ENCODE results near the gene MT1H. TPM values are rescaled to one million over a fixed set of nuclear protein-coding genes. Genes with fewer than 3 reads are reported as not detected.

The MT1H gene
- total RNA-seq, 2 donors from 2014 or later: not detected

GRCh38 chr16:56643833-56644232 lies 25.8 kb upstream of the MT1H start:
- no peak for ATAC-seq
- Mint-ChIP-seq H3K27ac (no peak overlapping the region), H3K4me3 (peak overlapping the region; percentile 65), H3K9me3 (no peaks in the 10 kb centered on the region), H3K4me1 (ENCODE audit: low read depth in 2 of 2) (peaks cover 20 to 23% of the 10 kb centered on the region in 2 donors), H3K36me3 (no peaks in the 10 kb centered on the region), H3K27me3 (peaks cover 19 to 48% of the 10 kb centered on the region in 2 donors)
- DNase-seq (ENCODE audit: low spot score): no peak

GRCh38 chr16:56645311-56645710 lies 24.3 kb upstream of the MT1H start:
- ATAC-seq: no peak
- no peaks in the 10 kb centered on the region for H3K9me3 Mint-ChIP-seq
- no peaks in the 10 kb centered on the region for H3K36me3 Mint-ChIP-seq
- H3K27me3 Mint-ChIP-seq: peaks cover 19 to 42% of the 10 kb centered on the region in 2 donors
- peaks cover 20 to 22% of the 10 kb centered on the region in 2 donors for H3K4me1 Mint-ChIP-seq (ENCODE audit: low read depth in 2 of 2)
- DNase-seq (ENCODE audit: low spot score): no peak
- H3K4me3 Mint-ChIP-seq: no peak overlapping the region
- no peak overlapping the region for H3K27ac Mint-ChIP-seq

- Mint-ChIP-seq H3K9me3 (no peaks in the 10 kb centered on the region), H3K4me3 (no peak overlapping the region), H3K27ac (no peak overlapping the region), H3K27me3 (peaks cover 19 to 37% of the 10 kb centered on the region in 2 donors), H3K36me3 (no peaks in the 10 kb centered on the region), H3K4me1 (ENCODE audit: low read depth in 2 of 2) (peaks cover 20 to 22% of the 10 kb centered on the region in 2 donors)
- no peak for DNase-seq (ENCODE audit: low spot score)
- no peak for ATAC-seq
Observed at GRCh38 chr16:56645838-56646237, 23.8 kb upstream of the MT1H start.

- H3K4me1 Mint-ChIP-seq (ENCODE audit: low read depth in 2 of 2): peaks cover 10 to 11% of the 10 kb centered on the region in 2 donors
Observed at GRCh38 chr16:56647641-56648431, 21.8 kb upstream of the MT1H start.

GRCh38 chr16:56649271-56649670 lies 20.3 kb upstream of the MT1H start:
- Mint-ChIP-seq H3K4me3 (no peak overlapping the region), H3K9me3 (no peaks in the 10 kb centered on the region), H3K27me3 (peaks cover 17 to 25% of the 10 kb centered on the region in 2 donors), H3K4me1 (ENCODE audit: low read depth in 2 of 2) (peaks cover under 1 to 1% of the 10 kb centered on the region in 2 donors), H3K36me3 (no peaks in the 10 kb centered on the region), H3K27ac (peak overlapping the region in 1 of 2 donors; percentile 54)
- ATAC-seq (no peak), DNase-seq (ENCODE audit: low spot score) (no peak)

More at GRCh38 chr16:56647641-56648431, 21.8 kb upstream of the MT1H start:
- H3K4me3 Mint-ChIP-seq: no peak overlapping the region
- H3K27me3 Mint-ChIP-seq: peaks cover 16 to 31% of the 10 kb centered on the region in 2 donors
- DNase-seq (ENCODE audit: low spot score): no peak
- no peak for ATAC-seq
- no peak overlapping the region for H3K27ac Mint-ChIP-seq
- H3K36me3 Mint-ChIP-seq: no peaks in the 10 kb centered on the region
- no peaks in the 10 kb centered on the region for H3K9me3 Mint-ChIP-seq

GRCh38 chr16:56649820-56650219 lies 19.8 kb upstream of the MT1H start:
- no peaks in the 10 kb centered on the region for H3K9me3 Mint-ChIP-seq
- peaks cover 17 to 20% of the 10 kb centered on the region in 2 donors for H3K27me3 Mint-ChIP-seq
- no peaks in the 10 kb centered on the region for H3K4me1 Mint-ChIP-seq (ENCODE audit: low read depth in 2 of 2)
- no peaks in the 10 kb centered on the region for H3K36me3 Mint-ChIP-seq
- ATAC-seq (no peak), DNase-seq (ENCODE audit: low spot score) (no peak)
- H3K4me3 Mint-ChIP-seq: no peak overlapping the region
- no peak overlapping the region for H3K27ac Mint-ChIP-seq

- DNase-seq (ENCODE audit: low spot score) (no peak), ATAC-seq (no peak)
- Mint-ChIP-seq H3K4me3 (no peak within 1 kb of the TSS), H3K27ac (no peak within 1 kb of the TSS), H3K9me3 (no peaks in the 10 kb centered on the region), H3K4me1 (ENCODE audit: low read depth in 2 of 2) (no peaks in the 10 kb centered on the region), H3K36me3 (no peaks in the 10 kb centered on the region), H3K27me3 (peaks cover 8 to 15% of the 10 kb centered on the region in 2 donors)
Observed at GRCh38 chr16:56651586-56651985, 18.0 kb upstream of the MT1H start, which contains the start of gene MT1B. TSS of gene MT1B (plus strand) at chr16:56651886. CDS start at chr16:56651954, 68 bp downstream.

GRCh38 chr16:56652600-56652999 lies 17.0 kb upstream of the MT1H start:
- ATAC-seq: no peak
- H3K4me3 Mint-ChIP-seq: no peak overlapping the region
- peaks cover 0 to 3% of the 10 kb centered on the region in 2 donors for H3K4me1 Mint-ChIP-seq (ENCODE audit: low read depth in 2 of 2)

GRCh38 chr16:56653218-56653617 lies 16.4 kb upstream of the MT1H start:
- H3K4me3 Mint-ChIP-seq: no peak overlapping the region
- H3K36me3 Mint-ChIP-seq: no peaks in the 10 kb centered on the region
- no peak for ATAC-seq
- no peak for DNase-seq (ENCODE audit: low spot score)
- no peaks in the 10 kb centered on the region for H3K9me3 Mint-ChIP-seq
- peaks cover 5 to 8% of the 10 kb centered on the region in 2 donors for H3K4me1 Mint-ChIP-seq (ENCODE audit: low read depth in 2 of 2)
- peaks cover 0 to 9% of the 10 kb centered on the region in 2 donors for H3K27me3 Mint-ChIP-seq
- H3K27ac Mint-ChIP-seq: no peak overlapping the region

More at GRCh38 chr16:56652600-56652999, 17.0 kb upstream of the MT1H start:
- Mint-ChIP-seq H3K36me3 (no peaks in the 10 kb centered on the region), H3K9me3 (no peaks in the 10 kb centered on the region), H3K27me3 (peaks cover under 1 to 9% of the 10 kb centered on the region in 2 donors), H3K27ac (no peak overlapping the region)
- no peak for DNase-seq (ENCODE audit: low spot score)

- DNase-seq (ENCODE audit: low spot score): peak; percentile 67
- peaks cover 5 to 18% of the 10 kb centered on the region in 2 donors for H3K4me1 Mint-ChIP-seq (ENCODE audit: low read depth in 2 of 2)
- ATAC-seq: peak; percentile 88 to 94
- H3K27me3 Mint-ChIP-seq: peaks cover 15 to 16% of the 10 kb centered on the region in 2 donors
- peak within 1 kb of the TSS; percentile 95 for H3K4me3 Mint-ChIP-seq
- H3K9me3 Mint-ChIP-seq: no peaks in the 10 kb centered on the region
- peak within 1 kb of the TSS; percentile 74 to 92 for H3K27ac Mint-ChIP-seq
- H3K36me3 Mint-ChIP-seq: no peaks in the 10 kb centered on the region
Observed at GRCh38 chr16:56657555-56658326, 11.9 kb upstream of the MT1H start, which contains the start of gene MT1F. TSS of gene MT1F (plus strand) at chr16:56657959. CDS start at chr16:56658059, 100 bp downstream.

GRCh38 chr16:56658327-56658875 lies 11.2 kb upstream of the MT1H start:
- peaks cover 14 to 21% of the 10 kb centered on the region in 2 donors for H3K27me3 Mint-ChIP-seq
- H3K4me1 Mint-ChIP-seq (ENCODE audit: low read depth in 2 of 2): peaks cover 8 to 21% of the 10 kb centered on the region in 2 donors
- H3K27ac Mint-ChIP-seq: peak overlapping the region; percentile 74 to 92
- no peaks in the 10 kb centered on the region for H3K9me3 Mint-ChIP-seq
- no peaks in the 10 kb centered on the region for H3K36me3 Mint-ChIP-seq
- no peak for ATAC-seq
- DNase-seq (ENCODE audit: low spot score): no peak
- peak overlapping the region; percentile 95 for H3K4me3 Mint-ChIP-seq

GRCh38 chr16:56662357-56663354 lies 7.0 kb upstream of the MT1H start:
- peaks cover 27 to 42% of the 10 kb centered on the region in 2 donors for H3K27me3 Mint-ChIP-seq
- H3K4me3 Mint-ChIP-seq: peak overlapping the region; percentile 62
- H3K27ac Mint-ChIP-seq: no peak overlapping the region
- H3K36me3 Mint-ChIP-seq: no peaks in the 10 kb centered on the region
- H3K4me1 Mint-ChIP-seq (ENCODE audit: low read depth in 2 of 2): peaks cover 11 to 20% of the 10 kb centered on the region in 2 donors
- peak in 1 of 2 donors; percentile 41 for ATAC-seq
- DNase-seq (ENCODE audit: low spot score): no peak
- H3K9me3 Mint-ChIP-seq: no peaks in the 10 kb centered on the region
